HG02981 (cell line): Measurements from ENCODE around the gene ACVRL1.

Experiments used
- ATAC-seq: cut with Tn5 transposase; IDR thresholded peaks from one replicate; pipeline ENCODE4 v1.9.1; 2021; ENCODE audit warnings: mild to moderate bottlenecking, moderate library complexity; ENCODE audit not compliant: unreplicated experiment

The ACVRL1 gene

GRCh38 chr12:51938726-51939125, 31.4 kb downstream of the ACVRL1 start:
- no peak for ATAC-seq

DNA sequence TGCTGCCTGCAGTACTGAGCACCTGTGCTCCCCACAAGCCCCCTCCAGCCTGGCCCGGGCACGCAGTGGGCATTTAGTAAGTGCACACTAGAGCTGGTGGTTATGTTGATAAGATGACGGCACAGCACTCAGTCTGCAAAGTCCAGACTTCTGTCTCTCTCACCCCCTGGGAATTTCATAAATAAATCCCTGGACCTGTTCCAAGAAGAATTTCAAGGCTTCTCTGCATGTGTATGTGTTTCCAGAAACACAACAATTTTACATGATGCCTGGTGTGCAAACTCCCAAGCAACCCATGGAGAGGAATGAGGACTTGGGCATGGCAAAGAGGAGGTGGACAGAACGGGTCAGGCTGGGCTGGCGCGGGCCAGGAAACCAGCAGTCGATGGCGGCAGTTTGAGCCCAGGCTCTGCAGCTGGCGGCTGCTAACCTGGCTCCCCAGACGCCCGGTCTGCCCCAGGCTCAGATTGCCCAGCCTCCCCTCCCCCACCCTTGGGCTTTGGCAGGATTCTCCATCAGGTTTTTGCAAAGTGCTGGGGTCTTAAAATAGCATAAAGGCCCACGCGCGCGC, 33.8 kb downstream of the ACVRL1 start:
- ATAC-seq = no peak

DNA sequence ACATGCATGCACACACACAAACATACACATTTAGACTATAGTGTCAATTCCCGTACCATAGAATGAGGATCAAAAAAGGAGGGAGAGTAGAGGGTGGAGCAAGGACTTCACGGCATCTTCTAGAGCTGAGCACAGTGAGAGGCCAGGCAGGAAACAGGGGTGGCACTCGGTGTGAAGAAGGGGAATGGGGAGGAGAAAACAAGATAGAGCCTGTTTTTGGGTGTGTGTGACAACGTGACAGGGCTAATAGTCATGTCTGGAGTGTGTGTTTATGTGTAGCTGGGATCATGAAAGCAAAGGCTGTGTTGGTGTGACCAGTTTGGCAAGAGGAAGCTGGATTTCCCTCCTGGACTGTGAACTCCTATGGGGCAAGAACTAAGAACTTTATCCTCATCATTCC, 34.3 kb downstream of the ACVRL1 start:
- ATAC-seq = no peak

DNA sequence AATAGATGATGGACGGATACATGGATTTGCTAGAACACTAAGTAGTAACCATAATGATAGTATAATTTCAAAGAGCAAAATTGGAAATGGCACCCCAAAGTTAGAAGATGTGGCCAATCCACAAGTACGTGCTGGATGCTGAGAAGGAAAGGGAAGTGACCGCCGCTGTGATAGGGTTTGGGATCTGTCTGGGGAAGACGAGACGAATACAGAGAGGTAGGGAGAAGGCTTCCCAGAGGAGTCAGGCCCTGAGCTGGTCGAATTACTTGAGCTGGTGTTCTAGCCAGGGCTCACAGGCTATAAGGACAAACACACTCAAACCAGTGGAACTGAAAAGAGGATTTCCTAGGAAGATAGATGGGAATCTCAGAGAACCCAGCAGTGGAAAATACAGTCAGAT, 34.8 kb downstream of the ACVRL1 start:
- no peak for ATAC-seq

DNA sequence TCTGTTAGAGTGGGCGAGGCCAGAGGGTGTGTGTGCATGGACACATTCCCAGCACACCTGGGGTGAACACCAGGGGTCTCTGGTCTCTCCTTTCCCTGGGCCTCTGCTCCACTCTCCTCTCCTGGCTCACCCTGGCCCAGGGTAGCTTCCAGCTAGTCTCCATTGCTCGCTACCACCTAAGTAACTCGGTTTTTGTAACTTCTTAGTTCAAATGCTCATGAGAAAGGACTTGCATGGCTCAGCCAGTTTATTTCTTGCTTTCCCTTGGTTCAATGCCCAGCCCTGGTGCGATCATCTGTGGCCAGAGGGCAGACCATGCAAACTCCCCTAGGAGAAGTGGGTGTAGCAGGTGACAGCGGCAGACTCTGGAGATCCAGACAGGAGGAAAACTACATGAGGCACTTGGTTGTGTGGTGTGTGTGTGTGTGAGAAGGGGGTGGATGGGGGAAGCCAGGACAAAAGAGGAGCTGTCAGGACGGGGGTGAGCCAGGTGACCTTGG, 35.2 kb downstream of the ACVRL1 start:
- ATAC-seq = no peak

DNA sequence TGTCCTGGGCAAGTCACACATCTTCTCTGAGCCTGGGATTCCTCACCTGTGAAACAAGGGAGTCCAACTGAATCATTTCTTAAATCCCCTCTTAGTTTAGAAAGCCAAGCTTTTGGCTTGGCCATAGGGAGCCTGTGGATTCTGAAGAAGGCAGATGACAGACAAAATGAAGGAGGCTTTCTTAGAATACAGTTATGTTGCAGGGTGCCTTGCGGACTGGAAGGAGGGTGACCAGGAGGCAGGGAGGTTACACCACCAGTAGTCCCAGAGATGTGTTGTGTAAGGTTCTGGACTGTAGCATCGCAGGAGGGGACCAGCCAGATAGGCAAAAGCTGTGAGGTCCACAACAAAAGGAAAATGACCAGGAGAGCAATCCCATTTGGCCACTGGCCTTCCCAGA, 36.0 kb downstream of the ACVRL1 start:
- ATAC-seq = no peak

GRCh38 chr12:51944608-51945233, 37.4 kb downstream of the ACVRL1 start:
- no peak for ATAC-seq

DNA sequence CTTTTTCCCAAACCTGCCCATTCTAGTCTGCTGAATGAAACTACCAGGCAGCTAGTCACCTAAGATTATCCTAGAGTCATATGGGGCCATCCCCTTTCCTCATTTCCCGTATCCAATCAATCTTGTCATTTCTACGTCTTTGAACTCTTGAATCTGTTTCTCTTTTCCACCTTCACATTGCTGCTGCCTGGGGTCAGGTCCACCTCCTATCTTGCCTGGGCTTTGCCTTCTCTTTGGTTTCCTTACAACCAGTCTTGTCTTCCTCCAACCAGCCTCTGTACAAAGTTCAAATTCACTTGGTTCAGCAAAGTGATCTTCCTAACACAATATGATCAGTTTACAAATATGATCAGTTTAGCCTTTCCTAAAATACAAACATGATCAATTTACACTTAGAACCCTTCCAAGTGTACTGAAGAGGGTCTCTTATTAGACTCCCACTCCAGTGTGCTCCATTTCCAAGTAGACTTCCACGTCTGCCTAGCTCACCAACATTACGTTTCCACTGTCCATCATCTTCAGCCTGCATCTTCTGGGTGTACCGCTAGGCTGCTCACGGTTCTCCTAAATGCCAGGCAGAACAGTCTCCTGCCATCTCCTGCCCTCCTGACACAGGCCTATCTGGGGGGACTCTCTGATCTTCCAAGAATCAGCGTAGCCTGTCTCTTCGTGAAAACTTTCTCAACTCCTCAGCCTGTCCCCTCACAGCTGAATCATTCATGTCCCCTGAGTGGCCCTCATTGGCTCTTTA, 40.1 kb downstream of the ACVRL1 start:
- ATAC-seq = no peak

DNA sequence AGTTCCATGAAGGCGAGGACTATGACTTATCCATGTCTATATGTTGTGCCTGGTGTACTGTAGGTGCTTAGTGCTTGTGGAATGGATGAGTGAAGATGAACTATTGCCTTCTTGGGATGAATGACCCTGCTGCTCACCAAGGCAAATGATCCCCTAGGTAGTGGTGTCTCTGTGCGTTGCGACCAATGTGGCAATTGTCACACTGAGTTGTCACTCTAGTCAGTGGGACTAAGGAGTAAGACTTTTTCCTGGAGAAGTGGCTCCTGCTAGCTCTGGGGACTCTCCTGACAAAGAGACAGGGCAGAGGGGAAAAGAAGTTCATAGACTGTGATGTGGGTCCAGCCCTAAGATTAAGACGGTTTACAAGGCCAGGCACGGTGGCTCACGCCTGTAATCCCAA, 40.8 kb downstream of the ACVRL1 start:
- no peak for ATAC-seq

DNA sequence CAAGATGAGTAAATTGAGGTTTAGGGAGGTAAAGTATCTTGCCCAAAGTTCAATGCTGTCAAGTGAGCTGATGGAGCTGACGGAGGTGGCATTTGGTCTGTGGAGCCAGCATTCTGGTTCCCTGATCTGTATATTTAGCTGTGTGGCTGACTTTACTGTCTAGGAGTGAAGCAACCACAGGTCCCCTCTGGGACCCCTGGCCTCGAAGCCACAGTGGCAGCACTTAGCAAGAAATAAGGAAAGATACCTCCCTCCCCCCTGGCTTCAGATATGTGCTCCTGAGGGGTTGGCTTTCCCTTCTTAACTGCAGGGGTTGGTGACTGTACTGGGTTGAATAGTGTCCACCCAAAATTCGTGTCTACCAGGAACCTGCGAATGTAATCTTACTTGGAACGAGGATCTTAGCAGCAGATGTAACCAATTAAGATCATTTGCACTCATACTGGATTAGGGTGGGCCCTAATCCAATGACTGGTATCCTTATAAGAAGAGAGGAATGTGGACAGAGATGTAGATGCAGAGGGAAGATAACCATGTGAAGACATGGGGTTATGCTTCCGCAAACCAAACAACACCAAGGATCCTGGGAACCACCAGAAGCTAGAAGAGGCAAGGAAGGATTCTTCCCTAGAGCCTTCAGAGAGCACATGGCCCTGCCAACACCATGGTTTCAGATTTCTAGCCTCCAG, 42.2 kb downstream of the ACVRL1 start:
- ATAC-seq = no peak

GRCh38 chr12:51950682-51951198, 43.4 kb downstream of the ACVRL1 start:
- no peak for ATAC-seq

DNA sequence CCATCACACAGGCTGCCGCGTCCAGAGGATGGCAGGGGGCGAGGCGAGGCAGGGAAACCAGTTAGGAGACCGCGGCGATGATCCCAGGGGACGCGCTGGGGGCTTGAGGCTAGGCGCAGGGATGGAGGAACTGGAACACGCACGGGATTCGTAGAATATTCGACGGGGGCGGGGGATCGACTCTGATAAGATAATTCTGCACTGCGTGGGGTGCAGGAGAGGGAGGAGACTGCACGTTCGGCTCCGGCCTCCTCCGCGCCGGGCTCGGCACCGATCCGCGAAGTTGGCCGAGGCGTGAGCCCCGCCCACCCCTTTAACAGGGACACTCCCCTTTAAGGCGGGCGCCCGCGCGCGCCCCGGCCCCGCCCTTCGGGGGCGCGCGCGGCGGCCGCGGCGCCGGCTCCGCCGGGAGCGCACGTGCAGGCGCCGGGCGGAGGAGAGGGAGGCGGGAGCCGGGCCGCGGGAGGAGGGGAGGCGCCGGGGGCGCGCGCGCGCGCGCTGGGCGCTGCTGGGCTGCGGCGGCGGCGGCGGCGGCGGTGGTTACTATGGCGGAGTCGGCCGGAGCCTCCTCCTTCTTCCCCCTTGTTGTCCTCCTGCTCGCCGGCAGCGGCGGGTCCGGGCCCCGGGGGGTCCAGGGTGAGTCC, 44.0 kb downstream of the ACVRL1 start, which contains the start of gene ACVR1B:
ACVR1B (plus strand) TSS at position 501 of the 644 bp plus-strand sequence; CDS start at position 546, 45 bp downstream.
- ATAC-seq = peak; percentile 86

DNA sequence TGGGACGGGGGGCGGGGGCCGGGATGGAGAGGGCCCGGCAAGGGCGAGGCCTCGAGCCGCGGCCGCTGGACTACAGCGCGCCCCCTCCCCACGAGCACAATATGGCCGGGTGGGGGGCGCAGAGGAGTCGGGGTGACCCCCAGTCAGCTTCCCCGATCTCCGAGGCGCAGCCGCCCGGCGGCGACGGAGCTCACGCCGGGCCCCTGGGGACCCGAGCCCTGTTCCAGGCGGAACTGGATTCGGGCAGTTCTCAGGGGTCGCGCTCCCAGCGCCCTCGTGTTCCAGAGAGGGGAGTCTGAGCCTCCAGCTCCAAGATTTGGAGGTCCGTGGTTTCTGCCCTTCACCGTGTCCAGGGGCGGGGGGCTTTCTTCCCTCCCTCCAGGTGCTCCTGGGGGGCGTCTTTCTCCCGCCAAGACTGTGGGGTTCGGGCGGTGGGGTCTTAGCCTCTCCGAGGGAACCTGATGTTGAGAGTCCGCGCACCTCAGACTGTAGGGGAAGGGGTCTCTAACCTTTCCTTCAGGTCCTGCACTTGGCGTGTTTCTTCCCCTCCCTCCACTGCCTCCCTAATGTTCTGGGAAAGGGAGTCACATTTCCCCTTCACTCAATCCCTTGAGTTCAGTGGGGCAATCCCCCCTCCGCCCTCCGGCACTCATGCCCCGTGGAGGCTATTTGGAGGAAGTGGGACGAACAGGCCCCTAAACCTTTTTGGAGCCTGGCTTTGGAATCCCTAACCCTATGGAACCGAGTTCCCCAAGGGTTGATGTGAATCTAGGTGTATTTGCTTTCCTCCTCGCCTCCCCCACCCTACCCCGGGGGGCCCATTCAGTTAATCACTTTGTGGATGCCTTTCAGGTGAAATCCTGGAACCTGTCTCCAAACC, 44.8 kb downstream of the ACVRL1 start:
- no peak for ATAC-seq

DNA sequence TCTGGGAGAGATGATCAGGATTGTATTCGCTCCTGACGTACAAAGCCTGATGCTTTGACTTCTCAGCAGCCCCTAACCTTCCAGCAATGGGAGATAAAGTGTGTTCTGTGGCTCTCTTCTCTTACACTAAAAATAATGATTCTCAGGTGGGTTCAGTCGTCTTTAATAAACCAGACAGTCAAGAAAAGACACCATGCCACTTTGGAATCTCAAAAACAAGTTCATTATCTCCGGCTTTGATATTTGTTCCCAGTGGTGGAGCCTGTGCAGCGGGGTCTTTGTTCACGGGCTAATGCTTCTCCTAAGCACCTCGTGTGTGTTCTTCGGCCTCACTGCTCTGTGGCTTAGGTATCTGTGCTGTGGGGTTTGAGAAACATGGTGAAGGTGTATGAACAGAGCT, 45.8 kb downstream of the ACVRL1 start:
- ATAC-seq = no peak

DNA sequence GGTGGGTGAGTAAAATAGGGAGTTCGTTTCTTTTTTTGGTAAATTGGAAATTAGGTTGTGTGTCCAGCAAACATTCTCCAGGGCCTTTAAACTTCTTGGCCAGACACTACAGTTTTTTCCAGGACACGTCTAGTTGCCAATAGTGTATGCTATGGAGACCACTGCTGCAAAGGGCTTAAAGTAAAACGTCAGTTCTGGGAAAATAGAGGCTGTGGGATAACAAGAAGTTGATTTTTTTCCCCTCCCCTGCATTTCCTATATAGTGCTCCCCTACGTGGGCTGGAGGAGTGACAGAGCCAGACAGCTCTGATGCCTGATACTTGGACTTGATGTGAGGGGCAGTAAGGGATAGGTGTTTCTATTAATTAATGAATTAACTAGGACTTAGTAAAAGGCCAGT, 46.6 kb downstream of the ACVRL1 start:
- no peak for ATAC-seq

DNA sequence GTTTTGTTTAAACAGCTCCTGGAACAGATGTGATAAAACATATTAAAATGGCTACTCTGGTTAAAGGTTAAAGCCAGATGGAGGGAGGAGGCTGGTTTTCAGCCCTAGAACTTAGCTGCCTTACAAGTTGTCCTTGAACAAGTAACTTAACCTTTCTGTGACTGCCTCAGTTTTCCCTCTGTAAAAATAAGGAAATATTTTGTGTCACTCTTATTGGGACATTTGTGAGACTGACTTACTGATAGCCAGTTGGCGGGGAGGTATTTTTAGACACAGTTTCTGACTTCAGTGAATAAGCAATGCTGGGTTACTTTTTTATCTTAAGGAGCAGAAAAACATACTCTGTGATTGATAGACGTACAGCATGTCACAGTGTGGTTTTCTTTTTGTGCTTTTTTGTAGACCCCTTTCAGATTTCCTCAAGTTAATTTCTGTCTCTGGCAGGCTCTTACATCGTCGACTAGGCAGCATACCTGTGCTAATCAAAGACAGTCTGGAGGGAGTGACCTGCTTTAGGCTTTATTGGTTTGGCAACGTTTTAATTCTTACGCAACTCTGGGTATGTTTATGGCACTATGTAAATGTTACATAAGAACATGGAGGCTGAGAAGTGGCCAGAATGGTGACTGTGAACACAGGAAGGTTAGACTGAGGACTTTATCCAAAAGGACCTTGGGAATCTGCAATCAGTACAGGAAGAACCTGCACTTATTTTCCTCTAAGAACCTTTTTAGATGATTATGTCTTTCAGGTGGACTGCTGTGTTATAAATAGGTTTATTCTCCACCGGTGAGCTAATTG, 47.5 kb downstream of the ACVRL1 start:
- ATAC-seq = no peak

DNA sequence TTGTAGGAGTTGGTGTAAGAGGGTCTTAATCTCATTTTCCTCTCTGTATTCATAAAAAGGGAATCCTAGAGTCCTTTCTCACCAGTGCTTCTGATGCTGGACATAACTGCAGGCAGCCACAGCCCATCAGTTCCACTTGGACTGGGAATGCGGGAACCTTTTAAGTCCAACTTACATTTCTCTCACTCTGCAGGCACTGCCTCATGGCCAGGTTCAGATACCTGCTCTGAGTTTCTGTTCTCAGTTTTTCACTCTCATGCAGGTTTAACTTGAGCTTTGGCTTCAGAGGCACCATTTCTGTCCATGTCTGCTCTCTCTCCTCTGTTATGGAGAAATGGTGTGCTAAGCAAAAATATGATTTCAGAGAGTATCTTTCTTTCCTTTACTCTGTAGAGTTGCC, 48.4 kb downstream of the ACVRL1 start:
- ATAC-seq = no peak

DNA sequence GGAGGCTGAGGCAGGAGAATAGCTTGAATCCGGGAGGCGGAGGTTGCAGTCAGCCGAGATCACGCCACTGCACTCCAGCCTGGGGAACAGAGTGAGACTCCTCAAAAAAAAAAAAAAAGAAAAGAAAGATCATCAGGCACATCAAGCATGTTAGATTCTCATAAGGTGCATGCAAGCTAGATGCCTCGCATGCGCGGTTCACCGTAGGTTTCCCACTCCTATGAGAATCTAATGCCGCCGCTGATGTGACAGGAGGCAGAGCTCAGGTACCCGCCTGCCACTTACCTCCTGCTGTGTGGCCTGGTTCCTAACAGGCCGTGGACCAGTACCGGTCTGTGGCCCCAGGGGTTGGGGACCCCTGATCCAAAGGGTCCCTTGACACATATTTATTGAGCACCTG, 51.2 kb downstream of the ACVRL1 start:
- no peak for ATAC-seq

- no peak for ATAC-seq
These were observed 51.9 kb downstream of the ACVRL1 start for GRCh38 chr12:51959211-51959610.
